ENCODE data around the gene EIPR1.

EIPR1 gene

GRCh38 chr2:3267869-3268704, 109.5 kb downstream of the EIPR1 start:
- no peak for DNase-seq (ENCODE audit: low read depth)

GRCh38 chr2:3266925-3267867, 110.4 kb downstream of the EIPR1 start:
- DNase-seq (ENCODE audit: low read depth): no peak

GRCh38 chr2:3265981-3266924, 111.4 kb downstream of the EIPR1 start:
- DNase-seq (ENCODE audit: low read depth): no peak

GRCh38 chr2:3265471-3265870, 112.1 kb downstream of the EIPR1 start:
- DNase-seq (ENCODE audit: low read depth): no peak

- no peak for DNase-seq (ENCODE audit: low read depth)
These were observed 113.4 kb downstream of the EIPR1 start for GRCh38 chr2:3264010-3264744.

- DNase-seq (ENCODE audit: low read depth): no peak
These were observed 114.1 kb downstream of the EIPR1 start for GRCh38 chr2:3263487-3263886.

GRCh38 chr2:3262437-3263388, 114.9 kb downstream of the EIPR1 start:
- DNase-seq (ENCODE audit: low read depth): no peak

- no peak for DNase-seq (ENCODE audit: low read depth)
These were observed 116.1 kb downstream of the EIPR1 start for GRCh38 chr2:3261511-3261910.

GRCh38 chr2:3260959-3261358, 116.7 kb downstream of the EIPR1 start:
- DNase-seq (ENCODE audit: low read depth): no peak

GRCh38 chr2:3257826-3258225, 119.8 kb downstream of the EIPR1 start:
- no peak for DNase-seq (ENCODE audit: low read depth)

GRCh38 chr2:3257166-3257565, 120.5 kb downstream of the EIPR1 start:
- DNase-seq (ENCODE audit: low read depth): no peak

GRCh38 chr2:3256605-3257004, 121.0 kb downstream of the EIPR1 start:
- DNase-seq (ENCODE audit: low read depth): no peak

GRCh38 chr2:3256157-3256556, 121.5 kb downstream of the EIPR1 start:
- no peak for DNase-seq (ENCODE audit: low read depth)

- no peak for DNase-seq (ENCODE audit: low read depth)
These were observed 123.1 kb downstream of the EIPR1 start for GRCh38 chr2:3254442-3254941.

GRCh38 chr2:3253913-3254441, 123.6 kb downstream of the EIPR1 start:
- no peak for DNase-seq (ENCODE audit: low read depth)

GRCh38 chr2:3251946-3252345, 125.7 kb downstream of the EIPR1 start:
- no peak for DNase-seq (ENCODE audit: low read depth)

- DNase-seq (ENCODE audit: low read depth): no peak
These were observed 128.1 kb downstream of the EIPR1 start for GRCh38 chr2:3249476-3249962.

GRCh38 chr2:3248754-3249475, 128.7 kb downstream of the EIPR1 start:
- no peak for DNase-seq (ENCODE audit: low read depth)

Data from fibroblast of the conjunctiva (primary cell).